Body of pancreas (tissue), 4 donors: Measurements from ENCODE around the gene PARP1. TPM values are rescaled to one million over a fixed set of nuclear protein-coding genes. Genes with fewer than 3 reads are reported as not detected.

ENCODE experiments used
- ATAC-seq: fragments of 150-250 bp; one replicate; pipeline ENCODE4 v1.9.1; 2016
- DNase-seq, 4 donors: peaks; one replicate each; pipeline ENCODE4 v3.0.0-alpha.2; 2019
- H3K27ac ChIP-seq, 4 donors: fragments of 200-600 bp; sonication (generic); 1 replicate in 3 of 4; 2 replicates in 1 of 4; pipeline versions ENCODE4 v1.5.1 to v1.6.1; 2016 to 2019; ENCODE audit warnings: mild to moderate bottlenecking in 1 of 4, mixed read lengths in 1 of 4, moderate library complexity in 1 of 4
- H3K27me3 ChIP-seq, 2 donors: fragments of 200-600 bp; sonication (generic); one replicate each; pipeline ENCODE4 v1.6.0; 2016; ENCODE audit warnings: mild to moderate bottlenecking in 1 of 2
- H3K36me3 ChIP-seq, 2 donors: fragments of 200-600 bp; sonication (generic); replicated peaks in 1 of 2; 2 replicates each; pipeline ENCODE4 v1.5.1; 2016; ENCODE audit warnings: low read depth in 2 of 2; ENCODE audit not compliant: insufficient read depth in 1 of 2
- H3K4me1 ChIP-seq: fragments of 200-600 bp; sonication (generic); one replicate; pipeline ENCODE4 v1.6.0; 2016
- H3K4me3 ChIP-seq, 2 donors: fragments of 200-600 bp; sonication (generic); 1 replicate in 1 of 2; 2 replicates in 1 of 2; pipeline ENCODE4 v1.5.1; 2016 to 2019
- H3K9me3 ChIP-seq, 3 donors: fragments of 200-600 bp; sonication (generic); 1 replicate in 2 of 3; 2 replicates in 1 of 3; pipeline ENCODE4 v1.5.1; 2016
- CTCF ChIP-seq, 7 experiments: fragments of 450-650 bp in 4 of 7; fragments of 200-600 bp in 3 of 7; sonication (generic) in 3 of 7; IDR thresholded peaks; one replicate each; pipeline ENCODE4 v1.5.1; 2016 to 2019; ENCODE audit warnings: antibody characterized with exemption in 7 of 7
- POLR2A ChIP-seq, 3 donors: fragments of 450-650 bp; IDR thresholded peaks; one replicate each; pipeline ENCODE4 v1.6.1; 2016; ENCODE audit warnings: antibody characterized with exemption in 3 of 3, mild to moderate bottlenecking in 2 of 3
- WGBS, 2 donors: methylation state at CpG; one replicate each; pipeline ENCODE4 v1.1.5; 2017; 5-methylcytosine and 5-hydroxymethylcytosine counted together
- intact Hi-C: fragments of 100-400 bp; cut with DNase I; formaldehyde crosslinking; loops from one replicate; pipeline ENCODE4 v1.15.1; 2023
- total RNA-seq, 2 donors: library from RNA; depleted of rRNA; stranded (reverse); fragments of >200 nt; gene quantifications; one replicate each; pipeline ENCODE4 v1.1.0, GENCODE V29; 2016

The PARP1 gene
- total RNA-seq, 2 donors from 2014 or later, result 56.3 to 72.8 TPM

GRCh38 chr1:226409392-226409791 lies 1.5 kb upstream of the PARP1 start:
- DNase-seq (no peak), ATAC-seq (no peak)
- no peaks in the 10 kb centered on the region for H3K27me3 ChIP-seq
- H3K36me3 ChIP-seq, result no peaks in the 10 kb centered on the region
- 84 to 90% methylated on average over 4 of the region's 4 CpGs for WGBS, 2 donors
- intact Hi-C loops, result no loop called here
- H3K9me3 ChIP-seq, result no peaks in the 10 kb centered on the region
- no peak overlapping the region for H3K27ac ChIP-seq
- no peak for TF ChIP-seq POLR2A (IDR thresholded peaks at IDR 0.05)
- TF ChIP-seq CTCF (IDR thresholded peaks at IDR 0.05), result no peak
- H3K4me1 ChIP-seq, result peaks cover 26% of the 10 kb centered on the region
- H3K4me3 ChIP-seq, result no peak overlapping the region

- Histone ChIP-seq H3K27me3 (no peaks in the 10 kb centered on the region), H3K9me3 (no peaks in the 10 kb centered on the region), H3K36me3 (no peaks in the 10 kb centered on the region), H3K4me1 (peaks cover 35% of the 10 kb centered on the region), H3K27ac (peak overlapping the region; percentile 62 to 91 (median 81)), H3K4me3 (no peak overlapping the region)
- TF ChIP-seq POLR2A (IDR thresholded peaks at IDR 0.05) (peak in 2 of 3 donors; percentile 59 to 71), CTCF (IDR thresholded peaks at IDR 0.05) (peak in 1 of 7 experiments; percentile 29)
- DNase-seq (peak in 1 of 4 donors; percentile 38), ATAC-seq (no peak)
- intact Hi-C loops, result no loop called here
- WGBS, 2 donors, result 64% methylated on average over 22 to 25 of the region's 25 CpGs
Observed at GRCh38 chr1:226408285-226409184, 642 bp upstream of the PARP1 start.

GRCh38 chr1:226407199-226407496 lies 745 bp downstream of the PARP1 start:
- peak; percentile 4 for ATAC-seq
- H3K27ac ChIP-seq, result peak overlapping the region in 3 of 4 donors; percentile 62 to 91 (median 84)

GRCh38 chr1:226406401-226406881 lies 1.5 kb downstream of the PARP1 start:
- intact Hi-C loops, result no loop called here
- Histone ChIP-seq H3K27me3 (no peaks in the 10 kb centered on the region), H3K27ac (peak overlapping the region in 3 of 4 donors; percentile 62 to 91 (median 84)), H3K36me3 (peaks cover 2 to 3% of the 10 kb centered on the region in 2 donors), H3K4me3 (peak overlapping the region in 1 of 2 donors; percentile 81), H3K4me1 (peaks cover 49% of the 10 kb centered on the region), H3K9me3 (no peaks in the 10 kb centered on the region)
- DNase-seq (no peak), ATAC-seq (no peak)
- 6% methylated on average over 10 of the region's 10 CpGs for WGBS, 2 donors
- TF ChIP-seq CTCF (IDR thresholded peaks at IDR 0.05) (no peak), POLR2A (IDR thresholded peaks at IDR 0.05) (no peak)

More at GRCh38 chr1:226407199-226407496, 745 bp downstream of the PARP1 start:
- Histone ChIP-seq H3K36me3 (no peaks in the 10 kb centered on the region), H3K9me3 (no peaks in the 10 kb centered on the region), H3K4me1 (peaks cover 49% of the 10 kb centered on the region), H3K4me3 (peak overlapping the region; percentile 30 to 81), H3K27me3 (no peaks in the 10 kb centered on the region)
- no peak for DNase-seq
- TF ChIP-seq POLR2A (IDR thresholded peaks at IDR 0.05) (no peak), CTCF (IDR thresholded peaks at IDR 0.05) (no peak)
- 0 to 1% methylated on average over 4 of the region's 4 CpGs for WGBS, 2 donors
- intact Hi-C loops, result no loop called here
